Cardiac muscle cell (in vitro differentiated cells and primary cell): Measurements from ENCODE around the gene APEX2. TPM values are rescaled to one million over a fixed set of nuclear protein-coding genes. Genes with fewer than 3 reads are reported as not detected.

ENCODE experiments used
- DNase-seq, 2 donors: peaks; one replicate each; pipeline versions ENCODE4 v3.0.0 to v3.0.0-alpha.2; 2010 to 2017; ENCODE audit warnings: low read depth in 1 of 2, low spot score in 1 of 2
- H3K27ac ChIP-seq: fragments of 200-600 bp; sonication (generic); 2 replicates; pipeline ENCODE4 v1.5.1; 2016
- H3K27me3 ChIP-seq: fragments of 200-600 bp; sonication (generic); 2 replicates; pipeline ENCODE4 v1.6.0; 2016; ENCODE audit warnings: control low read depth
- H3K36me3 ChIP-seq: fragments of 200-600 bp; sonication (generic); 2 replicates; pipeline ENCODE4 v1.5.1; 2016; ENCODE audit warnings: control low read depth
- H3K4me1 ChIP-seq: fragments of 200-600 bp; sonication (generic); 2 replicates; pipeline ENCODE4 v1.8.1; 2017; ENCODE audit warnings: low read depth, mild to moderate bottlenecking, mixed run types
- H3K4me3 ChIP-seq: fragments of 200-600 bp; sonication (generic); 2 replicates; pipeline ENCODE4 v1.5.1; 2016; ENCODE audit warnings: mild to moderate bottlenecking
- H3K9me3 ChIP-seq: fragments of 200-600 bp; sonication (generic); 2 replicates; pipeline ENCODE4 v1.5.1; 2017; ENCODE audit warnings: low read depth, mild to moderate bottlenecking, control low read depth
- CTCF ChIP-seq: IDR thresholded peaks from 2 replicates; pipeline ENCODE4 v1.5.1; 2012; ENCODE audit warnings: low read depth, mild to moderate bottlenecking, low read length
- polyA plus RNA-seq: library from polyadenylated mRNA; unstranded; fragments of >200 nt; fragmentation: Nextera tagmentation; extraction: Ambion mirVana; gene quantifications from 2 replicates; pipeline ENCODE4 v1.2.1, GENCODE V29; 2016
- total RNA-seq: library from RNA; depleted of rRNA; stranded (reverse); fragments of >200 nt; gene quantifications from 2 replicates; pipeline ENCODE4 v1.2.3, GENCODE V29; 2016

Gene APEX2
- total and polyA plus RNA-seq, 2 experiments from 2014 or later: 10.4 to 17.3 TPM

DNA sequence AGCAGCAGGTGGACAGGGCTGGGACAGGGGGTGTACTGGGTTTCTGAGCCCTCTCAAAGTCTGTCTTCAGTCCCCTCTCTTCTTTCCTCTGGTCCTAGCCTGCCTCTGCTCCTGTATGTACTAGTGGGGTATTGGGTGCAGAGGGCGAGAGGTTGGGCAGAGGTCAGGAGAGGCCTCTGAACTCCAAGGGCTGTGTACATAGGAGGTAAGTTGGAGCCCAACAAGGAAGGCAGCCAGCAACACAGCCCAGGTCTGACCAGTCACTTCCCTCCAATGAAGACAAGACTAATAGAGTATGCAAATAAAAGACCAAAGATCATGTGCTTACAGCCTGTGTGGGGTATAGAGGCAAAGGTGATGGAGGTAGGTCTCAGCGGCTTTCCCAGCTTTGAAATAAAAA lies 6.1 kb upstream of the APEX2 start, which contains the start of gene PFKFB1:
Gene PFKFB1 (minus strand): TSS at position 90 of the 400 bp plus-strand sequence. CDS start 181 bp downstream, outside the sequence.
- H3K4me1 ChIP-seq: no peaks in the 10 kb centered on the region
- no peak for TF ChIP-seq CTCF
- H3K27me3 ChIP-seq: no peaks in the 10 kb centered on the region

DNA sequence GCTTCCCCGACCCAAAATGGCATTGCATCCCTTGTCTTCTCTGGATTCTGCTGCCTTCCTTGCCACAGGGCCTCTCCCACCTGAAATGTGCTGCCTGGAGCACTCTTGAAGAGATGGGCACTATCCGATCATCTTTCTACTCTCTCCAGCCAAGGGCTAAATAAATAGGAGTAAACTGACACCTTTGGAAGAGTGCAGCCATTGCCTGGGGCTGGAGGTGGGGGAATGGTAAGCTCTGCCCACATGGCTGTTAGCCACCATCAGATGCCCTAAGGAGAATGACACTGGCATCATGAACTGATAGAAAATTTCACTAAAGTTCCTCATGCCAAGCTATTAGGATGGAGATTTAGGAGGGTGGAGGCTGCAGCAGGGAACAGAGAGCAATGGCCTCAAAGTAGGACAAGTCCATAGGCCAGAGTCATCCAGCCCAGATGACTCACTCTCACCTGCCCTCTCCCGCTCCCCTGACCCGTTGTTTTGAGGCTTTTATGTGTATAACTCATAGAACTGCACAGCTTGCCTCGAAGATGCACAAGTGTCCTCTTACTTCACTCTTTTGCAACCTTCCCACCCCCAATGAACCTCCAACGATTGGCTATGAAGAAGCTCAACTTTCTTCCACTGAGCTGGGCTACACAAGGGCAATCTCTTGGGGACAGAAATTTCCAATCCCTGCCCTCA lies 5.4 kb upstream of the APEX2 start:
- Histone ChIP-seq H3K27me3 (no peaks in the 10 kb centered on the region), H3K4me3 (no peak overlapping the region), H3K27ac (no peak overlapping the region), H3K36me3 (no peaks in the 10 kb centered on the region), H3K9me3 (no peaks in the 10 kb centered on the region), H3K4me1 (no peaks in the 10 kb centered on the region)
- no peak for TF ChIP-seq CTCF
- DNase-seq: no peak

More for the DNA sequence above, 6.1 kb upstream of the APEX2 start, which contains the start of gene PFKFB1:
- Histone ChIP-seq H3K4me3 (no peak within 1 kb of the TSS), H3K9me3 (no peaks in the 10 kb centered on the region), H3K36me3 (no peaks in the 10 kb centered on the region), H3K27ac (no peak within 1 kb of the TSS)
- no peak for DNase-seq

- Histone ChIP-seq H3K9me3 (no peaks in the 10 kb centered on the region), H3K27ac (no peak overlapping the region), H3K27me3 (no peaks in the 10 kb centered on the region), H3K4me1 (no peaks in the 10 kb centered on the region), H3K4me3 (no peak overlapping the region), H3K36me3 (no peaks in the 10 kb centered on the region)
- no peak for DNase-seq
- no peak for TF ChIP-seq CTCF
Measured at GRCh38 chrX:54995621-54996020, 4.5 kb upstream of the APEX2 start.

- Histone ChIP-seq H3K36me3 (no peaks in the 10 kb centered on the region), H3K4me3 (no peak overlapping the region), H3K27ac (no peak overlapping the region), H3K27me3 (no peaks in the 10 kb centered on the region), H3K9me3 (no peaks in the 10 kb centered on the region), H3K4me1 (peaks cover 2% of the 10 kb centered on the region)
- DNase-seq: no peak
- TF ChIP-seq CTCF: no peak
Measured at GRCh38 chrX:55004231-55004630, 4.1 kb downstream of the APEX2 start.

GRCh38 chrX:55005256-55005655 lies 5.1 kb downstream of the APEX2 start:
- DNase-seq: no peak
- peaks cover 6% of the 10 kb centered on the region for H3K4me1 ChIP-seq
- TF ChIP-seq CTCF: no peak
- no peak overlapping the region for H3K4me3 ChIP-seq
- no peak overlapping the region for H3K27ac ChIP-seq
- no peaks in the 10 kb centered on the region for H3K27me3 ChIP-seq
- no peaks in the 10 kb centered on the region for H3K36me3 ChIP-seq
- no peaks in the 10 kb centered on the region for H3K9me3 ChIP-seq
